Activated T-cell treated with anti-CD3 and anti-CD28 coated beads, Interleukin-2, amount 50 U/mL, for 1 hour (primary cell): ENCODE data around the gene SLC50A1.
"Not testable (repeated sequence)": the region's sequence is repeated elsewhere in the genome, so short reads cannot be mapped to it uniquely, and the experiment has no call there.

ENCODE experiments used
- DNase-seq: peaks from one replicate; pipeline ENCODE4 v3.0.0-alpha.2; 2020

The SLC50A1 gene

DNA sequence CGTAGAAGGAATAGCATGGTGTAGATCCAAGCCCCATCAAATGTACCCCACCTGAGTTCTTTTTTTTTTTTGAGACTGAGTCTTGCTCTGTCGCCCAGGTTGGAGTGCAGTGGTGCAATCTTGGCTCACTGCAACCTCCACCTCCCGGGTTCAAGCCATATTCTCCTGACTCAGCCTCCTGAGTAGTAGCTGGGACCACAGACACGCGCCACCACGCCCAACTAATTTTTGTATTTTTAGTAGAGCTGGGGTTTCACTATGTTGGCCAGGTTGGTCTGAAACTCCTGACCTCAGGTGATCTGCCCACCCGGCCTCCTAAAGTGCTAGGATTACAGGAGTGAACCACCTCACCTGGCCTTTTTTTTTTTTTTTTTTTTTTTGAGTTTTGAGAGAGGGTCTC, 17.6 kb upstream of the SLC50A1 start:
- DNase-seq: not testable (repeated sequence)

GRCh38 chr1:155120253-155120652, 15.4 kb upstream of the SLC50A1 start:
- no peak for DNase-seq

DNA sequence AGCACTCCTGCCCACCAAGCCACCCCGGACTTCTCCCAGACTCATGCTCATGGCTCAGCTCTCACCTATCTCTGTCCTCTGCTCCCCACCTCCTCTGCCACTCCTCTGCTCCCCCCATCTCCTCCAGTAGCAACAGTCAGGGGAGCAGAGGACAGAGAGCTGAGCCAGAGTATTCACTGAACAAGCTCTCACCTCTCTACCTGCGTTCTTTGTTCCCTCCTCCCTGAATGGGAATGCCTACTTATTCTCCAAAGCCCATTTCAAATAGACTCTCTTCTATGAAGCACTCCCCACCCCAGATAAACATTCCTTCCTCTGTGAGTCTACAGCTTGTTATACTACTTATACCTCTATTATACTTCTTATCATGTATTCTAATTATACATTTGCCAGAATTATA, 14.4 kb upstream of the SLC50A1 start:
- DNase-seq: no peak

DNA sequence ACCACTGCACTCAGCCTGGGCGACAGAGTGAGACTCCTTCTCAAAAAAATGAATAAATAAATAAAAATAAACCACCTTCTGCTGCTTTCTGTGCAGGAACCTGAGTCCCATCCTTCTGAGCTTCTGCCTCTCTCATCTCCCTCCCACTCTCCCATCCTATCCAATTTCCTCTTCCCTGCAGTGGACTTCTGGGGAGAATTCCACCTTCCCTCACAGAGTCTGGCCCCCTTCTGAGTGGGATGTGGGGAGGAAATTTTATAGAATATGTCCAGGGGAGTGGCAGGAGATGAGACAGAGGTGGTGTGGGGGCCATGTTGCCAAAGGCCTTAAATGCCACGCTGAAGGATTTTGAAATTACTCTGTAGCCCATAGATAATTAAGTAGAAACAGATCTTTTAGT, 13.3 kb upstream of the SLC50A1 start:
- no peak for DNase-seq

GRCh38 chr1:155123801-155124200, 11.9 kb upstream of the SLC50A1 start:
- no peak for DNase-seq

GRCh38 chr1:155124503-155125463, 10.9 kb upstream of the SLC50A1 start:
- no peak for DNase-seq

DNA sequence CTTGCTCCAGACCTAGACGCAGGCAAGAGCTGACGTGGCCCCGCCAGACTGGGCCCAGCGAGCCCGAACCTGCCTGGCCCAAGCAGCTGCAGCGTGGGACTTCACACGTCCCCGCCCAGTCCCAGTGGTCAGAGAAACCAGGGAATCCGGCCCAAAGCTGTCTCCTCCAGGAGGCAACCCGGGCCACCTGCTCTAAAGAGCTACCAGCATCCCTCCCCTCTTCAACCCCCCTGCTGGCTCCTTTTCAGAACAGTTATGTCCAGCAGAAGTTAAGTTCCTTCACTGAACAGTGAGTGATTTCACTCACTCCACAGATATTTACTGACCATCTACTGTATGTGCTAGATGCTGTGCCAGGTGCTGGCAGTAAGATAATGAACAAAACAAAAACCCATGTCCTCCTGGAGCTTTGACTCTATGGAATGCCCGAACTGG, 10.1 kb upstream of the SLC50A1 start:
- no peak for DNase-seq

- DNase-seq: no peak
Observed at GRCh38 chr1:155125946-155126555, 9.6 kb upstream of the SLC50A1 start.

DNA sequence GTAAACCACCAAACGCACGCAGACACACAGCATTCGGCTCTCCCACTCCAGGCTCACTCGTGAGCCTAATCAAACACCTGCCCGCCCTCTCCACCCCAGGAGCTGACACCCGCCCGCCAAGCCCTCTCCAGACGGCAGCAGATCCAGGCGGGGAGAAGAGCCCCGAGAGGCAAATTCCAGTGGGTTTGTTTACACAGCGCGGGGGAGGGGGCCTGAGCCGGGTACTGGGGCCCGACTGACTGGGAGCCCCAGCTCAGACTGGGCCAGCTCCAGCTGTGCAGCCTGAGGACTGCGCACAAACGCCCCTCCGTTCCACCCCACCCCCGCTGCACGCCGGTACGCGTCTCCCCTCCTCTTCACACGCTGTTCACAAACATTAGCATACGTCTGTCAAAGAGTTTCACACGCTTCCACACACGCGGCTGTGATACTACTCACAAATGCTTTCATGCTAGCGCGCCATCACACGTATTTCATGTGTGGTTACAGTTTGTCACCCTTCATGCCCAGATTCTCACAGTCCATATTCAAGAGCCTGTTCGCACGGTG, 9.0 kb upstream of the SLC50A1 start:
- DNase-seq: peak; percentile 36

DNA sequence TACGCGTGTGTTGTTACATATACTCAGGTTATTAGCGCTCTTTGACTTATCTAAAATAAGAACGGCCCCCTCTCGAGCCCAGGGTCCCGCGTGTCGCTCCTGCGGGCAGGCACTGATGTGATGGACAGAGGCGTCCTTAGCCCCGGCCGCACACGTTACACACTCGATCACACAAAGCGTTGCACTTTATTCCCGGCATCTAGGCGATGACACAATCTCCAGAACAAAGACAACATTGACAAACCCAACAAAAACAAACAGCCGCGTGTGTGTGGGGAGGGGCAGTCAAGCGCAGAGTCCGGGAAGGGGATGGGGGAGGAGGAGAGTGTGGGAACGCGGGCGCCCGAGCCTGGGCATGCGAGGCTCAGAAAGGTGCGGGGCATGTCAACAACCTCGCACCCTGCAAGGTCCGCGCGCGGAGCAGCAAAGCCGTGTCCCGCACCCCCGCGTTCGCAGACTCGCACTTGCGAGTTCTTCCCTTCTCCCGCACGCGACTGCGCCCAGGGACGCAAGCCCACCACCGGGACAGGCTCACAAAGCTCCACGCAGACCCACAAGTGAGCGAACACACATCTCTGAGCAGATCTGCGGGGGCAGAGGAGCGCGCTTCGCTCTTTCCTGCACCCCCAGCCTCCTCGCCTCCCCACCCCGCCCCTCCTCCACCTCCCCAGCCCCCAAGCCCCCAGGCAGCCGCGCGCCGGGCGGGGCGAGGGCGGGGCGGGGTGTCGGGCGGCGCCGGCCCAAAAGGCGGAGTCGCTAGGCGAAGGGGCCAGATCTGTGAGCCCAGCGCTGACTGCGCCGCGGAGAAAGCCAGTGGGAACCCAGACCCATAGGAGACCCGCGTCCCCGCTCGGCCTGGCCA, 8.3 kb upstream of the SLC50A1 start, which contains the start of gene EFNA1:
Gene EFNA1 (plus strand): TSS at position 772 of the 862 bp plus-strand sequence. CDS start 102 bp downstream, outside the sequence.
- DNase-seq: peak; percentile 63

GRCh38 chr1:155127967-155128754, 7.5 kb upstream of the SLC50A1 start:
- no peak for DNase-seq

DNA sequence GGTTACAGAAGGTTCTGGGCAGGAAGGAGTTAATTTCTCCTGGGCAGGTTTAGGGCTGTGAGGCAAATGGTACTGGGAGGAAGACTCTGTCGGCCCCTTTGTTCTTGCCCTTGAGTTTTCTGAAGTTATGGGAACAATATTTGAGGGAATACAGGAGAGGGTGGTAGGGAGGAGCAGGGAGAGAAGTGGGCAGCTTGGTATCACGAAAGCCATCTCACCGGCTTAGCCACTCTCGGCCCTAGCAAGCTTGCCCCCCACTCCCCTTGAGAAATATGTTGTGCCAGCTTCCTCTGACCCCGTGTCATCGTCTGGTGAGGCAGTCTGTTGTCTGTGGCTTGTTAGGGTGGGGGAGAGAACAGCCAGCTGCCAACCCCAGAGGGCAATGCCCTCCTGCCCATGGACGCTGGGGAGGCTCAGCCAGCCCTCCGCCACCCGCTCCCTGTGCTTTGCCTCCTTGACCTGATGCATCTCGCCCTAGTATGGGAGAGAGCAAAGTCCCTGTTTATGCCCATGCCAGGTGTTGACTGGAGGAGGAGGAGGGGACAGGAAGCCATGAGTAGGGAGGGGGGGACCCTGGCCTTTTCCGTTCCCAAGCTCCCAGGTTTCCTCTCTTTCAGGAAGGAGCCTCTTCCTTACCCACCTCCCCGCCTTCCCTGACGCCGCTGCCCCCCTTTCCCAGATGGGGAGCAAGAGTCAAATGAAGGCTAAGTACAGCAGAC, 6.7 kb upstream of the SLC50A1 start:
- DNase-seq: no peak

GRCh38 chr1:155130272-155131006, 5.2 kb upstream of the SLC50A1 start:
- no peak for DNase-seq

DNA sequence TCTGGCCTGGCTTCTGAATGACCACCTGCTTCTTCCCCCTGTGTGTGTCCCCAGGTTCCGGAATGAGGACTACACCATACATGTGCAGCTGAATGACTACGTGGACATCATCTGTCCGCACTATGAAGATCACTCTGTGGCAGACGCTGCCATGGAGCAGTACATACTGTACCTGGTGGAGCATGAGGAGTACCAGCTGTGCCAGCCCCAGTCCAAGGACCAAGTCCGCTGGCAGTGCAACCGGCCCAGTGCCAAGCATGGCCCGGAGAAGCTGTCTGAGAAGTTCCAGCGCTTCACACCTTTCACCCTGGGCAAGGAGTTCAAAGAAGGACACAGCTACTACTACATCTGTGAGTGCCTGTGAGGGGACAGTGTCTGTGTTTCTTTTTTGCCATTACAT, 4.4 kb upstream of the SLC50A1 start:
- DNase-seq: no peak

DNA sequence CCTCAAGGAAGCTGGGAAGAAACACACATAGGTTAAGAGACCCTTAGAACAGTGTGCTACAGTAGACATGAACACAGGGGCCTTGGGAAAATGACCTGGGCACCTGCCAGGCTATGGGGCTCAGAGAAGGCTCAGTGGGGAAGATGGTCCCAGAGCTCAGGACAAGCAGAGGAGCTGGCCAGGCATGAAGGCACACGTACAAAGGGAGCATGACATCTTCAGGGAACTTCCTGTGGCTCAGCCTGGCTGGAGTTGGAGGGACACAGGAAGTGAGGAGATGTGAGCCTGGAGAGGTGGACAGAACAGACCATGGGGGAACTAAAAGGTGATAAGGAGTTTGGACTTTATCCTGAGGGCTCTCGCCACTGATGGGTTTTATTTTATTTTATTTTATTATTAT, 3.8 kb upstream of the SLC50A1 start:
- DNase-seq: no peak

GRCh38 chr1:155133799-155134281, 1.8 kb upstream of the SLC50A1 start:
- DNase-seq: no peak

DNA sequence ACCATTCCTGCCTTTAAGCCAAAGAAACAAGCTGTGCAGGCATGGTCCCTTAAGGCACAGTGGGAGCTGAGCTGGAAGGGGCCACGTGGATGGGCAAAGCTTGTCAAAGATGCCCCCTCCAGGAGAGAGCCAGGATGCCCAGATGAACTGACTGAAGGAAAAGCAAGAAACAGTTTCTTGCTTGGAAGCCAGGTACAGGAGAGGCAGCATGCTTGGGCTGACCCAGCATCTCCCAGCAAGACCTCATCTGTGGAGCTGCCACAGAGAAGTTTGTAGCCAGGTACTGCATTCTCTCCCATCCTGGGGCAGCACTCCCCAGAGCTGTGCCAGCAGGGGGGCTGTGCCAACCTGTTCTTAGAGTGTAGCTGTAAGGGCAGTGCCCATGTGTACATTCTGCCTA, 1.3 kb upstream of the SLC50A1 start:
- no peak for DNase-seq

GRCh38 chr1:155134880-155135414, 705 bp upstream of the SLC50A1 start:
- DNase-seq: peak; percentile 55

- peak; percentile 40 for DNase-seq
Observed at GRCh38 chr1:155136748-155137147, 1.1 kb downstream of the SLC50A1 start.
